Ovary (tissue), 3 donors: Measurements from ENCODE around the gene CCNB1IP1.

Experiments
- CTCF ChIP-seq, 3 donors: fragments of 450-650 bp in 2 of 3; fragments of 200-600 bp in 1 of 3; IDR thresholded peaks; one replicate each; pipeline versions ENCODE4 v1.5.1 to v1.8.0; 2016 to 2022; ENCODE audit warnings: antibody characterized with exemption in 3 of 3, mild to moderate bottlenecking in 1 of 3
- EP300 ChIP-seq: sonication (generic); formaldehyde crosslinking; IDR thresholded peaks from one replicate; pipeline ENCODE4 v1.6.1; 2017; ENCODE audit warnings: antibody characterized with exemption
- POLR2A ChIP-seq: fragments of 450-650 bp; IDR thresholded peaks from one replicate; pipeline ENCODE4 v1.6.1; 2017; ENCODE audit warnings: antibody characterized with exemption, mild to moderate bottlenecking, moderate library complexity
- donor health status: DM: no; HTN: no; CAD: no.

GRCh38 chr14:20380681-20381080 lies 47.6 kb upstream of the CCNB1IP1 start:
- TF ChIP-seq CTCF (IDR thresholded peaks at IDR 0.05) = no peak
- TF ChIP-seq EP300 = no peak
- no peak for TF ChIP-seq POLR2A
